SK-N-SH treated with all-trans-retinoic acid at 6 μM for 48 hours (cell line): Measurements from ENCODE around the gene GPR153.

Experiments used
- ATAC-seq: fragments of 200-7000 bp; cut with Tn5 transposase; 3 replicates; pipeline ENCODE4 v1.9.1; 2020; ENCODE audit warnings: mild to moderate bottlenecking, moderate library complexity
- ARNTL ChIP-seq: fragments of 450-650 bp; formaldehyde crosslinking; IDR thresholded peaks from 2 replicates; pipeline ENCODE4 v1.5.0; 2020; ENCODE audit warnings: low read depth, mild to moderate bottlenecking, moderate library complexity, borderline replicate concordance
- BACH2 ChIP-seq: fragments of 250-450 bp; sonication (Bioruptor Pico); IDR thresholded peaks from 2 replicates; pipeline ENCODE4 v1.9.0; 2021; ENCODE audit warnings: mild to moderate bottlenecking, borderline replicate concordance
- CSDC2 ChIP-seq: fragments of 250-450 bp; sonication (Bioruptor Pico); IDR thresholded peaks from 2 replicates; pipeline ENCODE4 v1.5.0; 2020; ENCODE audit warnings: mild to moderate bottlenecking, moderate library complexity
- ESRRG ChIP-seq: fragments of 250-450 bp; sonication (Bioruptor Pico); IDR thresholded peaks from 2 replicates; pipeline ENCODE4 v1.6.1; 2021; ENCODE audit warnings: mild to moderate bottlenecking
- GLIS3 ChIP-seq: fragments of 250-450 bp; sonication (Bioruptor Pico); IDR thresholded peaks from 2 replicates; pipeline ENCODE4 v1.5.0; 2020; ENCODE audit warnings: mild to moderate bottlenecking, moderate library complexity
- ISL1 ChIP-seq: fragments of 250-450 bp; sonication (Bioruptor Pico); IDR thresholded peaks from 2 replicates; pipeline ENCODE4 v2.1.2; 2022; ENCODE audit warnings: mild to moderate bottlenecking, moderate library complexity
- OSR1 ChIP-seq: fragments of 250-450 bp; sonication (Bioruptor Pico); IDR thresholded peaks from 2 replicates; pipeline ENCODE4 v1.8.0; 2022; ENCODE audit warnings: moderate library complexity, mild to moderate bottlenecking, inconsistent platforms
- PATZ1 ChIP-seq: fragments of 250-450 bp; sonication (Bioruptor Pico); IDR thresholded peaks from 2 replicates; pipeline ENCODE4 v1.8.0; 2020; ENCODE audit warnings: mild to moderate bottlenecking, moderate library complexity, borderline replicate concordance
- POU6F1 ChIP-seq: fragments of 250-450 bp; sonication (Bioruptor Pico); IDR thresholded peaks from 2 replicates; pipeline ENCODE4 v1.8.0; 2021; ENCODE audit warnings: low read depth, mild to moderate bottlenecking, moderate library complexity, borderline replicate concordance
- PPARA ChIP-seq: fragments of 250-450 bp; sonication (Bioruptor Pico); IDR thresholded peaks from 2 replicates; pipeline ENCODE4 v1.5.0; 2020; ENCODE audit warnings: mild to moderate bottlenecking, borderline replicate concordance
- SNAI2 ChIP-seq: fragments of 250-450 bp; sonication (Bioruptor Pico); IDR thresholded peaks from 2 replicates; pipeline ENCODE4 v1.5.0; 2020; ENCODE audit warnings: mild to moderate bottlenecking, moderate library complexity
- TCF4 ChIP-seq: fragments of 250-450 bp; sonication (Bioruptor Pico); IDR thresholded peaks from 2 replicates; pipeline ENCODE4 v1.8.0; 2021; ENCODE audit warnings: mild to moderate bottlenecking, moderate library complexity, borderline replicate concordance
- TOX ChIP-seq: fragments of 250-450 bp; sonication (Bioruptor Pico); IDR thresholded peaks from 2 replicates; pipeline ENCODE4 v1.8.0; 2021; ENCODE audit warnings: mild to moderate bottlenecking, moderate library complexity, borderline replicate concordance
- TSHZ2 ChIP-seq: fragments of 250-450 bp; sonication (Bioruptor Pico); IDR thresholded peaks from 2 replicates; pipeline ENCODE4 v1.5.0; 2020; ENCODE audit warnings: mild to moderate bottlenecking, moderate library complexity
- ZC3H10 ChIP-seq: fragments of 250-450 bp; sonication (Bioruptor Pico); IDR thresholded peaks from 2 replicates; pipeline ENCODE4 v1.5.1; 2021; ENCODE audit warnings: mild to moderate bottlenecking, moderate library complexity
- ZFP3 ChIP-seq: fragments of 250-450 bp; sonication (Bioruptor Pico); IDR thresholded peaks from 2 replicates; pipeline ENCODE4 v1.5.0; 2020; ENCODE audit warnings: mild to moderate bottlenecking, moderate library complexity
- ZFP30 ChIP-seq: fragments of 450-650 bp; formaldehyde crosslinking; IDR thresholded peaks from 2 replicates; pipeline ENCODE4 v1.5.0; 2022; ENCODE audit warnings: mild to moderate bottlenecking, moderate library complexity
- ZNF565 ChIP-seq: fragments of 450-650 bp; formaldehyde crosslinking; conservative IDR thresholded peaks from 2 replicates; pipeline ENCODE4 v1.5.0; 2020; ENCODE audit warnings: low read depth, mild to moderate bottlenecking, moderate library complexity
- ZNF70 ChIP-seq: fragments of 450-650 bp; formaldehyde crosslinking; IDR thresholded peaks from 2 replicates; pipeline ENCODE4 v1.5.0; 2020; ENCODE audit warnings: mild to moderate bottlenecking, moderate library complexity
- ZNF8 ChIP-seq: fragments of 450-650 bp; formaldehyde crosslinking; IDR thresholded peaks from 2 replicates; pipeline ENCODE4 v1.5.0; 2020; ENCODE audit warnings: mild to moderate bottlenecking, moderate library complexity
- TF ChIP-seq, protein P1 (sequence below): fragments of 250-450 bp; sonication (Bioruptor Pico); IDR thresholded peaks from 2 replicates; pipeline ENCODE4 v1.5.1; 2021; ENCODE audit warnings: mild to moderate bottlenecking, moderate library complexity

GPR153 gene

GRCh38 chr1:6256645-6257044 lies 4.3 kb downstream of the GPR153 start:
- no peak for TF ChIP-seq PATZ1 (CRISPR knock-in tag)
- no peak for TF ChIP-seq OSR1
- TF ChIP-seq ZFP3 (CRISPR knock-in tag): no peak
- no peak for TF ChIP-seq ZFP30 (CRISPR knock-in tag)
- no peak for TF ChIP-seq GLIS3 (CRISPR knock-in tag)
- no peak for TF ChIP-seq ZNF565 (CRISPR knock-in tag)
- TF ChIP-seq POU6F1 (CRISPR knock-in tag): no peak
- no peak for TF ChIP-seq ZC3H10 (CRISPR knock-in tag)
- no peak for TF ChIP-seq TOX
- TF ChIP-seq TCF4 (CRISPR knock-in tag): no peak
- TF ChIP-seq, protein P1, sequence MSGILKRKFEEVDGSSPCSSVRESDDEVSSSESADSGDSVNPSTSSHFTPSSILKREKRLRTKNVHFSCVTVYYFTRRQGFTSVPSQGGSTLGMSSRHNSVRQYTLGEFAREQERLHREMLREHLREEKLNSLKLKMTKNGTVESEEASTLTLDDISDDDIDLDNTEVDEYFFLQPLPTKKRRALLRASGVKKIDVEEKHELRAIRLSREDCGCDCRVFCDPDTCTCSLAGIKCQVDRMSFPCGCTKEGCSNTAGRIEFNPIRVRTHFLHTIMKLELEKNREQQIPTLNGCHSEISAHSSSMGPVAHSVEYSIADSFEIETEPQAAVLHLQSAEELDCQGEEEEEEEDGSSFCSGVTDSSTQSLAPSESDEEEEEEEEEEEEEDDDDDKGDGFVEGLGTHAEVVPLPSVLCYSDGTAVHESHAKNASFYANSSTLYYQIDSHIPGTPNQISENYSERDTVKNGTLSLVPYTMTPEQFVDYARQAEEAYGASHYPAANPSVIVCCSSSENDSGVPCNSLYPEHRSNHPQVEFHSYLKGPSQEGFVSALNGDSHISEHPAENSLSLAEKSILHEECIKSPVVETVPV (CRISPR knock-in tag): no peak
- TF ChIP-seq ESRRG (CRISPR knock-in tag): no peak
- TF ChIP-seq CSDC2 (CRISPR knock-in tag): no peak
- no peak for TF ChIP-seq ARNTL (CRISPR knock-in tag)
- TF ChIP-seq ZNF8 (CRISPR knock-in tag): no peak
- no peak for ATAC-seq

GRCh38 chr1:6254691-6255090 lies 6.2 kb downstream of the GPR153 start:
- no peak for ATAC-seq
- TF ChIP-seq ISL1 (CRISPR knock-in tag) (no peak), TOX (no peak), ZC3H10 (CRISPR knock-in tag) (no peak), OSR1 (no peak), CSDC2 (CRISPR knock-in tag) (no peak), ZNF70 (CRISPR knock-in tag) (no peak), ZNF565 (CRISPR knock-in tag) (no peak)

DNA sequence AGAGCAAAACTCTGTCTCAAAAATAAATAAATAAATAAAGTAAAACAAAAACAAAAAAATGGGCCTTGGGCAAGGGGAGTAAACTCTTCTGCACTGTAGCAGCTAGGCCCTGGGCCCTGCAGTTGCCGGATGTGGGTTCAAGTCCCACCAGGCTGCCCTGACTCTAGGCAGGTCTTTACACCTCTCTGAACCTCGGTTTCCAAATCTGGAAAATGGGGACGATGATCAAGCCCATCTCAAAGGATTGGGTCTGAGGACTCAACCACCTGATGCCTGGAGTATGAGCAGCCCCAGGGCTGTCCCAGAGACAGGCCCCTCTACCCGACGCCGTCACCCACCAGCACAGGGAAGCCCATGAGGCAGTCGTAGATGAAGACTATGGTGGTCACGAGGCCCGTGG lies 7.5 kb downstream of the GPR153 start:
- ATAC-seq: no peak
- TF ChIP-seq ZC3H10 (CRISPR knock-in tag) (no peak), BACH2 (CRISPR knock-in tag) (no peak), SNAI2 (no peak), TCF4 (CRISPR knock-in tag) (no peak), TSHZ2 (CRISPR knock-in tag) (no peak), ZFP30 (CRISPR knock-in tag) (no peak), PATZ1 (CRISPR knock-in tag) (no peak)

DNA sequence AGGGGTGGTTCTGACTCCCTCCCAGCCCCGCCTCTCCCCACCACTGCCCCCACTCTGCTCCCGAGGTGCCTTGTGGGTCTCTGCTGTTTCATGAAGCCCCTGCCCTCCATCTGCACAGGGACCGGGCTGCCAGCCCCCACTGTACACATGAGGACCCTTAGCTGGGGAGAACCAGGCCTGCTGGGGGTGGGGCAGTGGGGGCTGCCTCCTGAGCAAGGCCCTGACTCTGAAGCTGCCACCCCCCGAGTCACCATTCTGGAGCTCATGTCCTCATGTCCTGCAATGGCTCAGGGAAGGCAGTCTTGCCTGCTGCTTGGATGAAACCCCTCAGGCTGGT lies 8.6 kb downstream of the GPR153 start:
- no peak for ATAC-seq
- no peak for TF ChIP-seq TOX
- TF ChIP-seq GLIS3 (CRISPR knock-in tag): no peak
- no peak for TF ChIP-seq POU6F1 (CRISPR knock-in tag)
- no peak for TF ChIP-seq ZNF565 (CRISPR knock-in tag)
- TF ChIP-seq OSR1: no peak
- no peak for TF ChIP-seq PATZ1 (CRISPR knock-in tag)
- TF ChIP-seq ZFP3 (CRISPR knock-in tag): no peak
- TF ChIP-seq SNAI2: no peak
- no peak for TF ChIP-seq TCF4 (CRISPR knock-in tag)
- TF ChIP-seq PPARA (CRISPR knock-in tag): no peak
